HG03095 (cell line): ENCODE data around the gene CD300E.
"Not testable (repeated sequence)": the region's sequence is repeated elsewhere in the genome, so short reads cannot be mapped to it uniquely, and the experiment has no call there.

Experiments used
- ATAC-seq: cut with Tn5 transposase; IDR thresholded peaks from one replicate; pipeline ENCODE4 v1.9.1; 2021; ENCODE audit warnings: moderate library complexity; ENCODE audit not compliant: unreplicated experiment

Gene CD300E

GRCh38 chr17:74601944-74602572 lies 21.5 kb downstream of the CD300E start:
- ATAC-seq, result no peak

- ATAC-seq, result no peak
Observed at GRCh38 chr17:74599448-74599939, 24.0 kb downstream of the CD300E start.

DNA sequence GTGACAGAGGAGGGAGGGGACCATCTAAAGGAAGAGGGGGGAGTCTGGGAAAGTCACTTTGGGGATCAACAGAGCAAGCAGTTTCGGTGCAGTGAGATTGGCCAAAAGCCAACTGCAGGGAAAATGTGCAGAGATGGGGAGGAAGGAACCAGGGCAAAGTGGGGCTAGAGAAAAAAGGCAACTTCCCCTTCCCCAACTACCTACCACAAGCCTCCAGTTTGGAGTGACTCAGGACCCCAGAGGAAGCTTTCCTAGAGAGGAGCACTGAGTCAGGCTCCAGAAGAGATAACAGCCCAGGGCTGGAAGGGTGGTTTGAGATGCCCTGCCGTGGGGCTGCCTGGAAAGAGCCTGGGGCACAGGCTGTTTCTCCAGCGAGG lies 24.5 kb downstream of the CD300E start:
- no peak for ATAC-seq

GRCh38 chr17:74598346-74599022 lies 25.1 kb downstream of the CD300E start:
- no peak for ATAC-seq

DNA sequence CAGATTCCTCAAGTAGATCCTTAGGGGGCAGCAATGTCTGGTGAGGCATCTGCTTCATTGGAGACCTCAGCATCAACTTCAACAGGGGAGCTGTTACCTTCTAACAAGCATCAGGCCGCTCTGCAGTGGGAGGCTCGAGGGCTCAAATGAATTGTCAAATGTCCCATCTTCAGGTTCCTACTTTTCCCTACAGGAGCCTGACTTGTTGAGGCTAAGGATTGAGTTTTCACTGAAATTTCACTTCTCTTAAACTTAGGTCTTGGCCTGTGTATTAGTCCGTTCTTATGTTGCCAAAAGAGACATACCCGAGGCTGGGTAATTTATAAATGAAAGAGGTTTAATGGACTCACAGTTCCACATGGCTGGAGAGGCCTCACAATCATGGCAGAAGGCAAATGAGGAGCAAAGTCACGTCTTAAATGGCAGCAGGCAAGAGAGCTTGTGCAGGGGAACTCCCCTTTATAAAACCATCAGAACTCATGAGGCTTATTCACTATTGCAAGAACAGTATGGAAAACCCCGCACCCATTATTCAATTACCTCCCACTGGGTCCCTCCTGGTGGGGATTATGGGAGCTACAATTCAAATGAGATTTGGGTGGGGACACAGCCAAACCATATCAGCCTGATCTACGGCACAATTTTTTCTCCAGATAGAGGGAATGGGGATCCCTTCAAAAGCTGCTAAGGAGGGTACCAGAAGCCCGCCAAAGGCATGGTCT lies 26.3 kb downstream of the CD300E start:
- no peak for ATAC-seq

DNA sequence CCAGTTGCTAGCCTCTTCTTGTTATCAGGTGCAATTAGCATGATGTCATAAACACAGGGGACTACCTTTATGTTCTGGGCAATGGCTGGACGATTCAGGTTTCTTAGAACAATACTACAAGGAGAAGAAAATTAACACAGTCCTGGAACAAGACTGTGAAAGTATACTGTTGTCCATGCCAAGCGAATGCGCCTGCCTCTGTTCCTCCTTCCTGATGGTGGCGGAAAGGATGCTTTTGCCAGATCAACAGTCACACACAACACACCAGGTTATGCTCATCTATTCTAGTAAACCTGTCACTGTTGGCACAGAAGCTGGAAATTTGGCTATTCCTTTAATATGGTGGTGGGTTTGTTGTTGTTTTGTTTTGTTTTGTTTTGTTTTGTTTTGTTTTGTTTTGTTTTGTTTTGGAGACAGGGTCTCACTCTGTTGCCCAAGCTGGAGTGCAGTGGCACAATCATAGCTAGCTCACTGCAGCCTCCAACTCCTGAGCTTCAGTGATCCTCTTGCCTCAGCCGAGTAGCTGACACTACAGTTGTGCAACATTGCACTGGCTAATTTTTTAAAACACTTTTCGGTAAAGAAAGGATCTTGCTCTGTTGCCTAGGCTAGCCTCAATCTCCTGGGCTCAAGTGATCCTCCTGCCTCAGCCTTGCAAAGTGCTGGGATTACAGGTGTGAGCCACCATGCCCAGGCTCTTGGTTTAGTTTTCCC lies 28.3 kb downstream of the CD300E start:
- ATAC-seq, result no peak

- no peak for ATAC-seq
Observed at GRCh38 chr17:74592087-74592990, 31.2 kb downstream of the CD300E start, which contains the start of gene CD300LD. Gene CD300LD, minus strand, starts transcription at chr17:74592283. Its CDS starts 81 bp downstream, at chr17:74592202.

DNA sequence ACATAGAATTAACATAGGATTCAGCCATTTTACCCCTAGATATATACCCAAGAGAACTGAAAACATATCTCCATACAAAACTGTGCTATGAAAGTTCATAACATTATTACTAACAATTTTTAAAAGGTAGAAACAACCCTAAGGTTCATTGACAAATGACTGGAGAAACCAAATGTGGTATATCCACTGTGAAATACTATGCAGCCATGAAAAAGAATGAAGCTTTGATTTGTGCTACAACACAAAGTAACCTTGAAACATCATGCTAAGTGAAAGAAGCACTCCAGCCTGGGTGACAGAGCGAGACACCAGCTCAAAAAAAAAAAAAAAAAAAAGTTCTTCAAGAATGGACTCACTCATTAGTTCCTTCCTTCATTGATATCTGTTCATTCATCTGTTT lies 32.0 kb downstream of the CD300E start:
- no peak for ATAC-seq

DNA sequence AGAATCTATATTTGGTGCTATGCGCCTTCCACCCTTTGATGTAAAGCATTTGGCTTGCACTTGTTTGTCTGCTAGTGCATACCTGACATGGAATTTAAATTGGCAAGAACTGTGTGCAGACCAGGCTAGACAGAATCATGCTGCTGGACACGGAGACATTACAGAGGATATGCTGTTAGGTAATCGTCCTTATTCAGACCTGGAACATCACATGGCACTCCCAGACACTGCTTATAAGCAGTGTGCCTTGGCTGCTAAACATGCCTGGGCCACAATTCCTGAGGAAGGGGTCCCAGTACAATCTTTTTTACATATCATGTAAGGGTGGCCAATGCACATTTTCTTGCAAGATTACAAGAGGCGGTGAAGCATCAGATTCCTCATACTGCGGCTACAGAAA lies 37.8 kb downstream of the CD300E start:
- ATAC-seq, result no peak

- no peak for ATAC-seq
Observed at GRCh38 chr17:74584292-74585060, 39.1 kb downstream of the CD300E start.

DNA sequence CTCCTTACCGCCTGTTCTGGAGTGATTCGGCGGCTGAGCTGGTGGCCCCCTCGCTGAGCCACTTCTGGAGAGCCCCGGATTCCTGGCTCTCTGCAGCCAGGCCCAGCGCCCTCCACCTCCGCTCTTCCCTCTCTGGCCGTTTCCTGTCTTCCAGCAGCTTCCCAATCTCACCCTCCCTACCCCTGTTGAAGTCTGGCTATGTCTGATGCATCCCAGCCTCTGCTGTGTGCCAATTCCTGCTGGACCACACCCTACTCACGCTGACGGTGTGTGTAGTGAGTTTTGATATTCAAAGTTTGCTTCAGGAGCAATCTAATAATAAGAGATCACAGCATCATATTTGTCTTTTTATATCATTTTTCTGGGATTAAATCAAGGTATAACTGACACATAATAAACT lies 40.9 kb downstream of the CD300E start:
- ATAC-seq, result no peak

GRCh38 chr17:74579900-74580299 lies 43.6 kb downstream of the CD300E start:
- no peak for ATAC-seq

DNA sequence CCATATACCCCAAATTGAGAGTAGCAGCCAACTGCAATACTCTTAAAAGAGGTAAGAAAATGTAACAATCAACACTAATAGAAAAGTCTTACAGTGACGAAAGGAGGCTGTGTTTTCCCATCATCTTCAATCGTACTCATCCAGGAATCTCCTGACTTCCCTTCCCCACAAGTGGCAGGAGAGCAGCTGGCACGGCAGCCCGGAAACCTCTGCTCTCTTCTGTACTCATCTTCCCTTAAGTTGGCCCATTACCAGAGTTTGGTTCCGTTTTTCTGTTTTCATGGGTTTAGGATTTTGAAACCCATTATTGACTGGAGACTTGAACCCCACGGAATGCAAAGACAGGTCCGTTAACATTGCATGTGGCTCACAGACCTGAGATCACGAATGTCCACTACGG lies 44.6 kb downstream of the CD300E start:
- ATAC-seq, result no peak

GRCh38 chr17:74574489-74575142 lies 48.9 kb downstream of the CD300E start:
- ATAC-seq, result no peak

DNA sequence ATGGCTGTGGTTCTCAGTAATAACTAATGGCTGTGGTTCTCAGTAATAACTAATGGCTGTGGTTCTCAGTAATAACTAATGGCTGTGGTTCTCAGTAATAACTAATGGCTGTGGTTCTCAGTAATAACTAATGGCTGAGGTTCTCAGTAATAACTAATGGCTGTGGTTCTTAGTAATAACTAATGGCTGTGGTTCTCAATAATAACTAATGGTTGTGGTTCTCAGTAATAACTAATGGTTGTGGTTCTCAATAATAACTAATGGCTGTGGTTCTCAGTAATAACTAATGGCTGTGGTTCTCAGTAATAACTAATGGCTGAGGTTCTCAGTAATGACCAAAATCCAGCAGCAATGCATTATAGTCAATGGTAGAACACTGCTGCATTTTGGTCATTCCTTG lies 49.9 kb downstream of the CD300E start:
- ATAC-seq, result not testable (repeated sequence)

GRCh38 chr17:74573169-74573568 lies 50.4 kb downstream of the CD300E start:
- ATAC-seq, result no peak

DNA sequence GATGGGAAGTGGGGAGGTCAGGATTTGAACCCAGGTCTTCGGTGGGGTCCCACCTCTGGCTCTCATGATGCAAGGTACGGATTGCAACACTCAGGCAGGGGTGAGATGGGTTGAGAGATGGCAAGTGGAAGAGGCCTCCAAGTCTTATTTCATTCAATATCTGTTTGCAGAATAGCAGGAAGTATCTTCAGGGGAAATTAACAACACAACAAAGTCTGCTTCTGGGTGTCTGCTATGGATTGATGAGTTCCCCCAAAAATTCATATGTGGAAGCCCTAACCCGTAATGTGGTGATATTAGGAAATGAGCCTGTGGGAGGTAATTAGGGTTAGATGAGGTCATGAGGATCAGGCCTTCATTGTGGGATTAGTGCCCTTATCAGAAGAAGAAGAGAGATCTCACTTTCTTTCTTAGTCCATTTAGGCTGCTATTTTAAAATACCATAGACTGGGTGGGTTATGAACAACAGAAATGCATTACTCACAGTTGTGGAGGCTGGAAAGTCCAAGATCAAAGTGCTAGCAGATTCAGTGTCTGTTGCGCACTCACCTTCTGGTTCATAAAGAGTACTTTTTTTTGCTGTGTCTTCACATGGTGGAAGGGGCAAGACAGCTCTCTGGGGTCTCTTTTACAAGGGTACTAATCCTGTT lies 51.8 kb downstream of the CD300E start:
- no peak for ATAC-seq
